ENCODE measurements around the gene PCSK5. TPM values are rescaled to one million over a fixed set of nuclear protein-coding genes. Genes with fewer than 3 reads are reported as not detected.

PCSK5 gene
- total and polyA plus RNA-seq, 8 donors = 0.37 to 86.3 (median 4.9) TPM

DNA sequence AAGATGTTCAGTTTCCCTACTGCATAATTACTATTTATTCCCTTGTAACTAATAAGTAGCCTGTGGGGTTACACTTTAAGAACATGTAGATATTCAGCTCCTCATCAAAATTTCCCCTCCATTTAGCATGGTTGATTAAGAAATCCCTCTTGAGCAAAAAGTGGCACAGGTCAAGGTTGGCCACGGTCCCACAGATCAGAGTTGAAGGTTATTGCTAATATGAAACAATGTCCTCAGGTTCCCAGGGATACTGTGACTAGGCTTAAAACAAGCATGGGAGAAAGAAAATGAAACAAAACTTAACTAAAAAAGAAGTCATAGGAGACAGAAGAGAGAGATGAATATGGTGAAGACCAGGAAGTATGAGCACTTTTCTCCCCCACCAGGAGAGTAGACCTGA lies 439.6 kb downstream of the PCSK5 start:
- TF ChIP-seq POLR2A (IDR thresholded peaks at IDR 0.05) (no peak), EP300 (IDR thresholded peaks at IDR 0.05) (no peak), POLR2AphosphoS5 (IDR thresholded peaks at IDR 0.05) (no peak), CTCF (IDR thresholded peaks at IDR 0.05) (no peak)
- no peaks in the 10 kb centered on the region for H3K27me3 ChIP-seq
- 69 to 84% (median 83%) methylated on average over 1 of the region's 1 CpG for WGBS, 5 donors
- no peak overlapping the region for H3K4me3 ChIP-seq
- H3K27ac ChIP-seq = no peak overlapping the region
- intact Hi-C loops (cut with DNase I; ENCODE audit: low total_unique reads) = no loop called here
- no peaks in the 10 kb centered on the region for H3K4me1 ChIP-seq
- no peaks in the 10 kb centered on the region for H3K9me3 ChIP-seq
- H3K36me3 ChIP-seq = no peaks in the 10 kb centered on the region
- no peak for DNase-seq

DNA sequence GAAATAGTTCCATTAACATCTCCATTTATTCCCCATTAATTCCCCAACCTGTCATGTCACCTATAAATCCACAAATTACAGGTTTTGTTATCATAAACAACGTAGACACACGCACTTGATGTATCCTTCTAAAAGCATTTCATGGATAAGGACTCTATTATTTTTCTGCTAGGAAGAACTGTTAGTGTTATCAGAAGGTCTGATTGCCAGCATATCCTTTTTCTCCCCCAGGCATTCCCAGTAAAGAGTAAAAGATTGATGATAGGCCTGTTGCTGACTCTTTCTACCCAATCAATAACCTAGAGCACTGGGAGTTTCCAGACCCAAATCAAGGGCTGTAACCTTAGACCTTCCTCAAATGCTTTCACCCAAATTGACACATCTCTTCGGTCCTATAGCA lies 442.9 kb downstream of the PCSK5 start:
- no peaks in the 10 kb centered on the region for H3K36me3 ChIP-seq
- intact Hi-C loops (cut with DNase I; ENCODE audit: low total_unique reads) = no loop called here
- H3K4me1 ChIP-seq = no peaks in the 10 kb centered on the region
- H3K4me3 ChIP-seq = no peak overlapping the region
- no peaks in the 10 kb centered on the region for H3K27me3 ChIP-seq
- 49 to 58% (median 50%) methylated on average over 3 of the region's 3 CpGs for WGBS, 5 donors
- no peak for DNase-seq
- no peaks in the 10 kb centered on the region for H3K9me3 ChIP-seq
- TF ChIP-seq CTCF (IDR thresholded peaks at IDR 0.05) = no peak
- TF ChIP-seq EP300 (IDR thresholded peaks at IDR 0.05) = no peak
- no peak for TF ChIP-seq POLR2AphosphoS5 (IDR thresholded peaks at IDR 0.05)
- no peak overlapping the region for H3K27ac ChIP-seq

- no peaks in the 10 kb centered on the region for H3K27me3 ChIP-seq
- no peaks in the 10 kb centered on the region for H3K4me1 ChIP-seq
- TF ChIP-seq POLR2AphosphoS5 (IDR thresholded peaks at IDR 0.05) = no peak
- no peak for DNase-seq
- no peaks in the 10 kb centered on the region for H3K36me3 ChIP-seq
- WGBS, 5 donors = 72 to 83% (median 76%) methylated on average over 7 of the region's 7 CpGs
- intact Hi-C loops (cut with DNase I; ENCODE audit: low total_unique reads) = no loop called here
- no peak overlapping the region for H3K4me3 ChIP-seq
- H3K9me3 ChIP-seq = no peaks in the 10 kb centered on the region
- H3K27ac ChIP-seq = no peak overlapping the region
These were observed 443.5 kb downstream of the PCSK5 start for GRCh38 chr9:76333964-76334363.

- WGBS, 5 donors = 85 to 95% (median 90%) methylated on average over 1 of the region's 1 CpG
- no peaks in the 10 kb centered on the region for H3K9me3 ChIP-seq
- no peak overlapping the region for H3K4me3 ChIP-seq
- H3K36me3 ChIP-seq = no peaks in the 10 kb centered on the region
- DNase-seq = no peak
- no peaks in the 10 kb centered on the region for H3K27me3 ChIP-seq
- intact Hi-C loops (cut with DNase I; ENCODE audit: low total_unique reads) = no loop called here
- no peak overlapping the region for H3K27ac ChIP-seq
- TF ChIP-seq EP300 (IDR thresholded peaks at IDR 0.05) (no peak), POLR2A (IDR thresholded peaks at IDR 0.05) (no peak), POLR2AphosphoS5 (IDR thresholded peaks at IDR 0.05) (no peak)
- no peaks in the 10 kb centered on the region for H3K4me1 ChIP-seq
These were observed 445.6 kb downstream of the PCSK5 start for GRCh38 chr9:76336027-76336426.

DNA sequence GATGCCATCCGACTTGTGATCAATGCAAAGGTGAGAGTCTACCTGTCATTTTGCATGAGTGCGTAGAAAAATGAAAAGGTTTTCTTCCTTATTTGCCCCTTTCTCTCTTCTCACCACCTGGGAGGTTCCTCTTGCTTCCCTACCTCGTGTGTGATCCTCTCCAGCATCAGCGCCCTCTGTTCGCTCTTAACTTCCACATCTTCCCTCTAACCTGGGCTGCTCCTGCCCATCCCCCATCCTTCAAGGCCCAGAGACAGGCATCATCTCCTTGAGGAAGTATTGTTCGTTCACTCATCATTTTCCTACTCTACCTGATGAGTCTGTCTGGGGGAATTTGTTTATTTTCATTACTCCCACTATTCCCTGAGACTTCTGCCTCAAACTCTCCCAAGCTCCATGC lies 447.9 kb downstream of the PCSK5 start:
- no peak overlapping the region for H3K27ac ChIP-seq
- no peaks in the 10 kb centered on the region for H3K27me3 ChIP-seq
- peaks cover 0 to 2% (median 0%) of the 10 kb centered on the region in 4 donors for H3K9me3 ChIP-seq
- no peak for TF ChIP-seq POLR2A (IDR thresholded peaks at IDR 0.05)
- no peak for TF ChIP-seq CTCF (IDR thresholded peaks at IDR 0.05)
- TF ChIP-seq EP300 (IDR thresholded peaks at IDR 0.05) = no peak
- no peak for TF ChIP-seq POLR2AphosphoS5 (IDR thresholded peaks at IDR 0.05)
- no peak overlapping the region for H3K4me3 ChIP-seq
- intact Hi-C loops (cut with DNase I; ENCODE audit: low total_unique reads) = no loop called here
- no peaks in the 10 kb centered on the region for H3K36me3 ChIP-seq
- no peaks in the 10 kb centered on the region for H3K4me1 ChIP-seq
- no peak for DNase-seq
- 75 to 81% (median 79%) methylated on average over 6 of the region's 6 CpGs for WGBS, 5 donors

Data from stomach (tissue), 9 donors.